BE2C (cell line): ENCODE measurements around the gene CNTNAP1.
"Not testable (repeated sequence)": the region's sequence is repeated elsewhere in the genome, so short reads cannot be mapped to it uniquely, and the experiment has no call there.

Experiments
- DNase-seq: peaks from one replicate; pipeline ENCODE4 v3.0.0-alpha.2; 2020
- H3K27me3 ChIP-seq: fragments of 250-450 bp; sonication (Bioruptor Pico); 2 replicates; pipeline ENCODE4 v1.5.1; 2020; ENCODE audit warnings: mild to moderate bottlenecking
- H3K36me3 ChIP-seq: fragments of 250-450 bp; sonication (Bioruptor Pico); 2 replicates; pipeline ENCODE4 v1.5.1; 2020; ENCODE audit warnings: mild to moderate bottlenecking
- H3K4me1 ChIP-seq: fragments of 250-450 bp; sonication (Bioruptor Pico); 2 replicates; pipeline ENCODE4 v1.5.1; 2020
- H3K4me3 ChIP-seq: 2 replicates; pipeline ENCODE4 v1.5.1; 2011; ENCODE audit warnings: low read depth, low read length
- H3K9me3 ChIP-seq: fragments of 250-450 bp; sonication (Bioruptor Pico); 2 replicates; pipeline ENCODE4 v1.5.1; 2020
- TF ChIP-seq, protein P1 (sequence below): IDR thresholded peaks from 2 replicates; pipeline ENCODE4 v1.5.1; 2012; ENCODE audit warnings: mild to moderate bottlenecking, low read depth, low read length

The CNTNAP1 gene

DNA sequence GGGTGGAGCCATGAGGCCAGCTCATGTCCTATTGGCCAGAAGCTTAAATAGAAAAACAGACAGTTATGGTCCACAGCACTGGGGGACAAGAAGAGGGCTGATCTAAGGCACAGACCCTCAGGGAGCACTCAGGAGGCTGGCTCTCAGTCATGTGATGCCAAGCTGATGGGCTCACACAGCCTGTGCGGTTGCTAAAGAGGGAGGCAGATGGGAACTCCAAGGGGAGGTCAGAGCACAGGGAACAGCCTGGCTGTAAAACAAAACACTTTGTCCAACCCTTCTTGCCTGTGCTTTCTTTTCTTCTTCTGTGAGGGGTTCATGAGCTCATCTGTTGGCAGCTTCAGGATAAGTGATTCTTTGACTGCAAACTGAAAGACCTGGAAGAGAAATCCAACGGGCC is 27.2 kb downstream of the CNTNAP1 start:
- H3K4me1 ChIP-seq, result no peaks in the 10 kb centered on the region
- TF ChIP-seq, protein P1, sequence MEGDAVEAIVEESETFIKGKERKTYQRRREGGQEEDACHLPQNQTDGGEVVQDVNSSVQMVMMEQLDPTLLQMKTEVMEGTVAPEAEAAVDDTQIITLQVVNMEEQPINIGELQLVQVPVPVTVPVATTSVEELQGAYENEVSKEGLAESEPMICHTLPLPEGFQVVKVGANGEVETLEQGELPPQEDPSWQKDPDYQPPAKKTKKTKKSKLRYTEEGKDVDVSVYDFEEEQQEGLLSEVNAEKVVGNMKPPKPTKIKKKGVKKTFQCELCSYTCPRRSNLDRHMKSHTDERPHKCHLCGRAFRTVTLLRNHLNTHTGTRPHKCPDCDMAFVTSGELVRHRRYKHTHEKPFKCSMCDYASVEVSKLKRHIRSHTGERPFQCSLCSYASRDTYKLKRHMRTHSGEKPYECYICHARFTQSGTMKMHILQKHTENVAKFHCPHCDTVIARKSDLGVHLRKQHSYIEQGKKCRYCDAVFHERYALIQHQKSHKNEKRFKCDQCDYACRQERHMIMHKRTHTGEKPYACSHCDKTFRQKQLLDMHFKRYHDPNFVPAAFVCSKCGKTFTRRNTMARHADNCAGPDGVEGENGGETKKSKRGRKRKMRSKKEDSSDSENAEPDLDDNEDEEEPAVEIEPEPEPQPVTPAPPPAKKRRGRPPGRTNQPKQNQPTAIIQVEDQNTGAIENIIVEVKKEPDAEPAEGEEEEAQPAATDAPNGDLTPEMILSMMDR, result no peak
- no peaks in the 10 kb centered on the region for H3K27me3 ChIP-seq
- H3K4me3 ChIP-seq, result no peak overlapping the region
- no peak for DNase-seq
- peaks cover 47% of the 10 kb centered on the region for H3K36me3 ChIP-seq
- no peaks in the 10 kb centered on the region for H3K9me3 ChIP-seq

DNA sequence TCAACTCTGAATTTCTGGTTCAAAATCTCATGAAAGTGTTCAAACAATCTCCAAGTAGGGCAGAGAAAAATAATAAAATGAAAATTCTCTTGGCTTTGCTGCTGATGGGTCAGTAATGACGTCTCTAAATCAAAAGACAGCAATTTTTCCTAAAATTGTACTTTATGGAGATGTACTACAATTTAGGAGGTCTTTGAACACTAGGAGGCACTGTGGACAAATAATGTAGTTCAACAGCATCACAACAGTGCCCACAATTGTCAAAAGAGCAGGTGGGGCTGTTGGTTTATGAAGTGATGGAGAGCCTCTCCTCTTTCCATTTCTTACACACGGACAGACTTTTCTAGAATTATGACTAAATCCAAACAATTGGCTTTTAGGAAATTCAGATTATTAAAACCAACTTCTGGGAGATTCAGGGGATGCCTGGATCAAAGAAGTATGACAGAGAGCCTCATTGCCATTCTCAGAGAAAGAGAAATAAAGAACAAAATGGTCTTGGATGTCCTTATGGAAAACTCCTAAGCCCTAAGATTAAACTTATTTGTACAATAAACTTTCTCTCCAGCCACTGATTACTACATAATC is 38.8 kb downstream of the CNTNAP1 start:
- DNase-seq, result peak; percentile 61
- TF ChIP-seq, protein P1, result peak; percentile 77
- H3K27me3 ChIP-seq, result no peaks in the 10 kb centered on the region
- no peaks in the 10 kb centered on the region for H3K4me1 ChIP-seq
- peaks cover 39% of the 10 kb centered on the region for H3K36me3 ChIP-seq
- no peak overlapping the region for H3K4me3 ChIP-seq
- H3K9me3 ChIP-seq, result no peaks in the 10 kb centered on the region

- no peak for DNase-seq
- Histone ChIP-seq H3K4me1 (no peaks in the 10 kb centered on the region), H3K36me3 (peaks cover 33% of the 10 kb centered on the region), H3K4me3 (no peak overlapping the region), H3K9me3 (no peaks in the 10 kb centered on the region), H3K27me3 (no peaks in the 10 kb centered on the region)
- TF ChIP-seq, protein P1, result no peak
Observed at GRCh38 chr17:42723636-42724035, 41.3 kb downstream of the CNTNAP1 start.

DNA sequence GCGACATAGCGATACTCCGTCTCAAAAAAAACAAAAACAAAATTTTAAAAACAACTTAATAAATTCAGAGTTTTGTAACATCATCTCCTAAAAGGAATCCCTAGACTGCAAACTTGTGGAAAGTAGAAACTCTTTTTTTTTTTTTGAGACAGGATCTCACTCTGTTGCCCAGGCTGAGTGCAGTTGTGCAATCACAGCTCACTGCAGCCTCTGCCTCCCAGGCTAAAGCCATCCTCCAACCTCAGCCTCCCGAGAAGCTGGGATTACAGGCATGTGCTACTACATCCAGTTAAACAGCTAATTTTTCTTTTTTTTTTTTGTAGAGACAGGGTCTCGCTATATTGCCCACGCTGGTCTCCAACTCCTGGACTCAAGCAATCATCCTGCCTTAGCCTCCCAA is 42.8 kb downstream of the CNTNAP1 start:
- Histone ChIP-seq H3K36me3 (peaks cover 22% of the 10 kb centered on the region), H3K9me3 (no peaks in the 10 kb centered on the region), H3K4me3 (no peak overlapping the region), H3K4me1 (no peaks in the 10 kb centered on the region), H3K27me3 (no peaks in the 10 kb centered on the region)
- no peak for DNase-seq
- TF ChIP-seq, protein P1, result no peak

DNA sequence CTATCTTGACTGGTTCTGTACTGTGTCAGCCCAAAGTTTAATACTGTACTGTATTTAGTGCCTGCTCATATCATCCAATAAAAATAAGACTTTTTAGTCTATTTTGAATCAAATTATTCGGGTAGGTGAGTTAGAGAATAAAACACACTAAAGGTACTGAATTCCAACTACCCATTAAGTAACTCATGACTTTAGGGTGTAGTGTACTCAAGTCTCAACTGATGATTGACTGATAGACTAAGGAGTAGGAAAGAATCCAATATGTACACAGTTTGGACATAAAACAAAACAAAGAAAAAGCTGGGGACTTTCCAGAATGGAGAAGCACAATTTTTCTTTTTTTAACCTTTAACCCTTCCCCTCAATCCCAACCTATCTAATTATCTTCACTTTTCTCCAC is 58.4 kb downstream of the CNTNAP1 start:
- Histone ChIP-seq H3K36me3 (no peaks in the 10 kb centered on the region), H3K9me3 (peaks cover 4% of the 10 kb centered on the region), H3K4me1 (no peaks in the 10 kb centered on the region), H3K4me3 (no peak overlapping the region), H3K27me3 (no peaks in the 10 kb centered on the region)
- DNase-seq, result no peak
- TF ChIP-seq, protein P1, result no peak

DNA sequence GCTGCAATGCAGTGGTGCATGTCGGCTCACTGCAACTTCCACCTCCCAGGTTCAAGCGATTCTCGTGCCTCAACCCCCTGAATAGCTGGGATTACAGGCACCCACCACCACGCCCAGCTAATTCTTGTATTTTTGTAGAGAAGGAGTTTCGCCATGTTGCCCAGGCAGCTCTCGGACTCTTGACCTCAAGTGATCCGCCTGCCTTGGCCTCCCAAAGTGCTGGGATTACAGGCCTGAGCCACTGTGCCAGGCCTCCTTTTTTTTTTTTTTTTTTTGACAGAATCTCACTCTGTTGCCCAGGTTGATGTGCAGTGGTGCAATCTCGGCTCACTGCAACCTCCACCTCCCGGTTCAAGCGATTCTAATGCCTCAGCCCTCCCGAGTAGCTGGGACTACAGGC is 60.6 kb downstream of the CNTNAP1 start:
- not testable (repeated sequence) for H3K36me3 ChIP-seq, H3K4me3 ChIP-seq, DNase-seq, H3K27me3 ChIP-seq, H3K4me1 ChIP-seq, H3K9me3 ChIP-seq
